Activated CD8-positive, alpha-beta memory T cell treated with anti-CD3 and anti-CD28 coated beads, Interleukin-2, amount 50 U/mL, for 4 hours (primary cell): ENCODE results near the gene GLCE.
"Not testable (repeated sequence)": the region's sequence is repeated elsewhere in the genome, so short reads cannot be mapped to it uniquely, and the experiment has no call there.

Source experiments
- DNase-seq: peaks from one replicate; pipeline ENCODE4 v3.0.0-alpha.2; 2020

Gene GLCE

GRCh38 chr15:69277316-69277715, 116.9 kb downstream of the GLCE start:
- no peak for DNase-seq

- no peak for DNase-seq
Observed at GRCh38 chr15:69279636-69280035, 119.2 kb downstream of the GLCE start.

GRCh38 chr15:69280783-69281182, 120.3 kb downstream of the GLCE start:
- DNase-seq = no peak

DNA sequence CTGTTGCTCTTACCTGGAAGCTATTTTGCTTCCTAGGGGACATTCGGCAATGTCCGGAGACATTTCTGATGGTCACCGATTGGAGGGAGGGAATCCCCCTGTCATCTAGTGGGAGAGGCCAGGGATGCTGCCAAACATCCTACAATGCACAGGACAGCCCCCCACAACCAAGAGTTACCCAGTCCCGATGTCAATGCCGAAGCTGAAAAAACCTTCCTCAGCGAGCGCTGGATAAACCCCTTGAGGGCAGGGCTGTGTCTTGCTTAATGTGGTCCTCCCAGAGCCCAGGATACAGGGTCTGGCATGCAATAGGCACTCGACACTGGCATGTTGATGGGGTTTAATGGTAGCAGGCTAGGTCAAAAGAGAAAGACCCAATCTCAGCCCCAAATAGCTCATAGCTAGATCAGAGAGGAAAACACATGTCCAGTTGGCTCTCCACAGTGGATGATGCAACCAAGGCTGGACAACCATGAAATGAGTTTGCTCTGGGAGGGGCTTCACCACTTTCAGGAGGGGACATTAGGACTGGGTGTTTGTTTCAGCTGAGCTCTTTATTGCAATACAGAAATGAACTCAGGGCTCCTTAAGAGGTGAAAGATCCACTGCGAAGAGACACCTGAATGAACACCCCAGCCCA, 121.8 kb downstream of the GLCE start:
- no peak for DNase-seq

- DNase-seq = no peak
Observed at GRCh38 chr15:69285834-69286233, 125.4 kb downstream of the GLCE start.

DNA sequence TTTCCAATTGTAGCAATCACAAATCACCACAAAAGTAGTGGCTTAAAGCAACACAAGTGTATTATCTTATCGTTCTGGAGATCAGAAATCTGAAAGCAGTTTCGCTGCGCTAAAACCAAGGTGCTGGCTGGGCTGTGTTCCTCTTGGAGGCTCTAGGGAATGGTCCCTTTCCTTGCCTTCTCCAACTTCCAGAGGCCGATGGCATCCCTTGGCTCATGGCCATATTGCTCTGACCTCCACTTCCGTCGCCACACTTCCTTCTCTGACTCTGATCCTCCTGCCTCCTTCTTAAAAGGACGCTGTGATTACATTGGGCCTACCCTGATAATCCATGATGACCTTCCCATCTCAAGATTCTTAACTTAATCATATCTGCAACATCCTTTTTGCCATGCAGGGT, 127.6 kb downstream of the GLCE start:
- DNase-seq = no peak

DNA sequence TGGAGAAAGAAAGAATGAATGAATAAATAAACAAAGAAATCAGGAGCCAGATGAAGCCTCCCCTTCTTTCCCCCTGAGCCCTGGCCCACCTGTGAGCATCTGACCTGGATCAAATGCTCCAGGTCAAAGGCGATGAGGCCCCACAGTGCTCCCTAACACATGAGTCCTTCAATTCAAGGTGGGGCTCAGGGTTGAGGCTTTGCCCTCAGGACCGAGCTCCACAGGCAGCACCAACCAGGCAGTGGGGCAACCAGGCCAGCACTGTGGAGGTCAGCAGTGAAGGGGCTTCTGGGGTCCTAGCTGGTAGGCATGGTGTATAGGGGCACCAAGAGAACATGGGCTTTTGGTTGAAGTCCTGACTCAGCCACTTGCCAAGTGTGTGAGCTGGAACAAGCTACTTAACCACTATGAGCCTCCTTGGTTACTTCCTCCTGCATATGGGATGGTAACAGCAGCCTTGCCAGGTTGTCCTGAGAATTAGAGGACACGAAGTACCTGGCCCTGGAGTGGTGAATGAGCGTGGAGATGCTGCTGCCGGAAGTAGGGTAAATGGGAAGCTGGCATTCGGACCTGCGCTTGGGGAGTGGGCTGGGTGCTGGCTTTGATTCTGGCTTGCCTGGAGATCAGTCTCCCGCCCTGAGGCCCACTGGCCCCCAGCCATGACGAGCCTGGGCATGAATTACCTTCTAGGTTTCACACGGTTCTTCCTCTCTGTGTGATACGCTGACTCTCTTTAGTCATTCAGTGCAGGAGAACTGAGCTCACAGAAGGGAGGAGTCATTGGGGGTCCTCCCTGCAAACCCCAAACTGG, 128.3 kb downstream of the GLCE start:
- DNase-seq = no peak

GRCh38 chr15:69289342-69290146, 129.1 kb downstream of the GLCE start:
- DNase-seq = no peak

DNA sequence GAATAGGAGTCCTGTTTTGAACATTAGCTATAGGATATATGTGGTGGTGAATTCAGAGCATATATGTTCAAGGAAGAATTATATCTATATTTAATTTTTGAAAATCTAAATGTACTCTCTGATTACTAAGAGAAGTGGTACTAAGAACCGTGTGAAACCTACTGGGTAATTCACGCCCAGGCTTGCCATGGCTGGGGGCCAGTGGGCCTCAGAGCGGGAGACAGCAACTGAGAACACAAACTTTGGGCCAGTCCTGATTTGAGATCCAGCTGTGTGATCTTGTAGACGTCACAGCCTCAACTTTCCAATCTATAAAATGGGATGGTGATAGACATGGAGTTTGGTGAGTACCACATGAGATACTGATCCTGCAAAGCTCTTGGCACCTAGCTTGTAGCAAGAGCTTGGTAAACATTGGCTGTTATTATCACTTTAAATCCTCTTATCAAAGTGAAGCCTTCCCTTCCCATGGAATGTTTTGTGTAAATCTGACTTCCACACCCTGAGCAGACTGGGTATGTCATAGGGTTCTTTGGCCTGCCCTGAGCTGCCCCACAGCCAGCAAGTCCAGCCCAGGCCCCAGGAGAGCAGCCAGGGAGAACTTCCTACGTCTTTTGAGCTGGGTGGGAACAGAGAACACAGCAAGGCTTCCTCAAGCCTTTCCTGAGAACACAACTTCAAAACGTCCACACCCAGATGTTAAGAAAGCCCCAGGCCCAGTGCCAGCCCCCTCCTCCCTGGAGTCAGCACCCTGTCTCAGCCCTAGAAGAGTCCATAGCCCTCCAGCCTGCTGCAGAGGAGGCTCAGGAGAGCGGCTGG, 130.1 kb downstream of the GLCE start:
- DNase-seq = no peak

- not testable (repeated sequence) for DNase-seq
Observed at GRCh38 chr15:69291651-69292050, 131.2 kb downstream of the GLCE start.

DNA sequence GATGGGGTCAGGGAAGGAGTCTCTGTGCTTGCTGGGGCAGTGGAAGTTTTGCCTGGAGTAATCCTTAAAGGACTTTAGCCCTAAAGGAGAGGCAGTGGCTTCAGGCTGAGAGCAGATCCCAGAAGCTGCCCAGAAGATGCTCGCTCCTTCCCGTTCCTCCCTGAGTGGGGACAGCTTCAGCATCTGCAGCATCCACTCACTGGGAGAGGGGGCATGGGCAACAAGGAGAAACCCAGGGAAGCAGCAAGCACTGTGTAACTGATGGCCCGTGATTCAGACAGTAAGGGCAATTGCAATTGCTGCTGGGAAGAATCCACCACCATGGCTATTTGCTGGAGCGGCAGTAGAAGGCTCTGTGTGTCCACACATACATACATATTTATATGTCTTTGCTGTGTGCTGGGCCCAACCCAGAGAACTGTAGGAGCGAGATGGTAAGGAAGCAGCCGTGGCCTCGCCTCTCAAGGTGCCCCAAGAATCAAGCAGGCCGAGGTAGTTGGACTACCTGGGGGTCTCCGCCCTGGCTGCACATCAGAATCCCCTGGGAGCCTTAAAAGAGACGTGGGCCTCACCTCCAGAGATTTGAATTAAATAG, 132.5 kb downstream of the GLCE start:
- no peak for DNase-seq

DNA sequence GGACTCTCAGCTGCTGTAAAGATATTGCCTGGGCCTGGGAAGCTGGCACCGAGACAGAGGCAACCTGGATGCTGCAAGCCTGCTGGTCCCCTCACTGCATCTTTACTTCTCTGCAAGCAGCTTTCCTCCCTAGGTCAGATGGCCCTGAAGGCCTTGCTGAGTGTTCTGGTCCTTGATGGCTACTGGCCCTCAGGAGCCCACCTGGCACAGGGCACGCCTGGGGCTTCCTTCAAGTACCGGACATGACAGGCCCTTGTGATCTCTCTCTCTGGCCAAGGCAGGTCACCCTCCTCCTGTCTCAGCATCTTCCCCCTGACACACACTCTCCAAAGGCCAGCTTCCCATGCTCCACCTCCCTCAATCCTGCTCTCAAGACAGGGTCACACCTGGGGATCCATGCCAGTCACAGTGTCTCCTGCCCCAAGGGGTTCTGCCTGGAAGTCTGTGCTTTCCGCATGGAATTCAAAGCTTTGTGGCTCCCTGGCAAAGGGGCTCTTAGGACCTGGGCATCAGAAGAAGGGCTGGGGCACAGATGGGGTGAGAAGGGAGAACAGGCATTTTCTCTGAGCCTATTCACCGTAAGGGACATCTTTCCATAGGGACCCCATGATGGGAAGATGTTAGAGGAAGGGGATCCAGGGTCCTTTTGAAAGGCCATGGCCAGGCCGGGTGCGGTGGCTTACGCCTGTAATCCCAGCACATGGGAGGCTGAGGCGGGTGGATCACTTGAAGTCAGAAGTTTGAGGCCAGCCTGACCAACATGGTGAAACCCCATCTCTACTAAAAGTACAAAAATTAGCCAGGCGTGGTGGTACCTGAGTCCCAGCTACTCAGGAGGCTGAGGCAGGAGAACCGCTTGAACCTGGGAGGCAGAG, 133.5 kb downstream of the GLCE start:
- DNase-seq = no peak

GRCh38 chr15:69296606-69297005, 136.2 kb downstream of the GLCE start:
- DNase-seq = no peak

DNA sequence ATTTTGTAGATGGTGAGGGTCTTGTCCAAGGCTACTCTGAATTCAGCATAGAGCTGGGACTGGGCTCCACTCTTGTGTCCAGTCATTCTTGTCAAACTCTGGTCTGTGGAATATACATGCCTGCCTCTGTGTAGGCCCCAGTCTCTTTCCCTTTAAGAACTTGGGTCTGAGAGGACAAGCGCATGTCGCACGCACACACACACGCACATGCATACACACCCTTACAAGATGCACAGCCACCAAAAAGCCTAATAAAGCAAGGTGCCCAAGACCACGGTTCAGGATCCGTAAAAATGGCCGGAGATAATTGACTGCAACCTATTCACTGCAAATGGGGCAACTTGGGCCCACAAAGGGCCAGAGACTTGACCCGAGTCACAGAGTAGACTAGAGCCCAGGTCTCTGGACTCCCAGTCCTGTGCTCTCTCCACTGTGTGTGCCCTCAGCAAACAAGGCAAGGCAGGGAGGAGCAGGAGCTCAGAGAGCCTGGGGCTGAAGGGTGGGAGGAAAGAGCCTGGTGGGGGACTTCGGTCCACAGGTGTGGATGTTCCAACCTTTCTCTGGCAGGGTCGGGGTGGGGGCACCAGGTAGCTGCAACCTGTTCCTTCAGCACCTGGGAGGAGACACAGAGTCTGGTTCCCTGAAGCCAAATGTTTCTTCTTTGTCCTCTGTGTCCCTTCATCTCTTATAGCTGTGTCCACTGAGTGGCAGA, 137.4 kb downstream of the GLCE start:
- no peak for DNase-seq

GRCh38 chr15:69298354-69298696, 137.9 kb downstream of the GLCE start:
- DNase-seq = no peak

GRCh38 chr15:69298697-69299441, 138.4 kb downstream of the GLCE start, which contains the start of gene PAQR5:
Gene PAQR5, plus strand, starts transcription at chr15:69298912. Its CDS starts 61,169 bp downstream, at chr15:69360081.
- DNase-seq = no peak

GRCh38 chr15:69299451-69299886, 139.0 kb downstream of the GLCE start:
- no peak for DNase-seq

GRCh38 chr15:69299943-69300588, 139.6 kb downstream of the GLCE start:
- DNase-seq = no peak

GRCh38 chr15:69301101-69301500, 140.7 kb downstream of the GLCE start:
- not testable (repeated sequence) for DNase-seq
